DND-41 (cell line): ENCODE measurements around the gene MYH7.
"Not testable (repeated sequence)": the region's sequence is repeated elsewhere in the genome, so short reads cannot be mapped to it uniquely, and the experiment has no call there.

Experiments
- ATAC-seq: fragments of 200-7000 bp; cut with Tn5 transposase; 3 replicates; pipeline ENCODE4 v1.9.1; 2021; ENCODE audit warnings: low read depth; ENCODE audit not compliant: insufficient read depth
- DNase-seq: peaks from one replicate; pipeline ENCODE4 v3.0.0-alpha.2; 2020
- H2AFZ ChIP-seq: 2 replicates; pipeline ENCODE4 v1.6.0; 2012; ENCODE audit warnings: low read depth, low read length
- H3K27ac ChIP-seq: 2 replicates; pipeline ENCODE4 v1.5.1; 2012; ENCODE audit warnings: low read length, inconsistent platforms
- H3K27me3 ChIP-seq: fragments of 200-600 bp; sonication (generic); 2 replicates; pipeline ENCODE4 v1.6.0; 2012; ENCODE audit warnings: low read length, mild to moderate bottlenecking, inconsistent platforms; ENCODE audit not compliant: insufficient read depth, poor library complexity
- H3K36me3 ChIP-seq: 2 replicates; pipeline ENCODE4 v1.5.1; 2012; ENCODE audit warnings: low read length, inconsistent platforms; ENCODE audit not compliant: insufficient read depth
- H3K4me1 ChIP-seq: 2 replicates; pipeline ENCODE4 v1.5.1; 2012; ENCODE audit warnings: mild to moderate bottlenecking, low read length; ENCODE audit not compliant: insufficient read depth
- H3K4me2 ChIP-seq: 2 replicates; pipeline ENCODE4 v1.6.0; 2012; ENCODE audit warnings: mild to moderate bottlenecking, moderate library complexity, low read length, inconsistent platforms; ENCODE audit not compliant: insufficient read depth
- H3K4me3 ChIP-seq, 2 experiments: fragments of 200-600 bp in 1 of 2; shearing (Covaris generic) in 1 of 2; 2 replicates each; pipeline ENCODE4 v1.5.1; 2012 to 2016; ENCODE audit warnings: inconsistent platforms in 2 of 2, low read length in 2 of 2, mild to moderate bottlenecking in 2 of 2, low read depth in 1 of 2, moderate library complexity in 1 of 2
- H3K79me2 ChIP-seq: 2 replicates; pipeline ENCODE4 v1.6.0; 2012; ENCODE audit warnings: low read length, inconsistent platforms; ENCODE audit not compliant: insufficient read depth
- H3K9ac ChIP-seq: 2 replicates; pipeline ENCODE4 v1.6.0; 2012; ENCODE audit warnings: low read depth, mild to moderate bottlenecking, inconsistent platforms, low read length, moderate library complexity
- H3K9me3 ChIP-seq: 2 replicates; pipeline ENCODE4 v1.5.1; 2012; ENCODE audit warnings: low read length, moderate library complexity, mild to moderate bottlenecking, inconsistent platforms; ENCODE audit not compliant: insufficient read depth, severe bottlenecking
- H4K20me1 ChIP-seq: 2 replicates; pipeline ENCODE4 v1.6.0; 2012; ENCODE audit warnings: low read length; ENCODE audit not compliant: insufficient read depth
- CTCF ChIP-seq: IDR thresholded peaks from 2 replicates; pipeline ENCODE4 v1.5.1; 2012; ENCODE audit warnings: borderline replicate concordance, low read length, moderate library complexity, mild to moderate bottlenecking; ENCODE audit not compliant: poor library complexity, severe bottlenecking; ENCODE audit errors: extremely low read depth
- EZH2 ChIP-seq: IDR thresholded peaks from 3 replicates; pipeline ENCODE4 v1.6.1; 2012; ENCODE audit warnings: borderline replicate concordance, low read depth, mild to moderate bottlenecking, moderate library complexity, low read length, inconsistent platforms; ENCODE audit not compliant: severe bottlenecking

Gene MYH7

GRCh38 chr14:23388996-23389395 lies 46.5 kb downstream of the MYH7 start:
- ATAC-seq (no peak), DNase-seq (no peak)
- Histone ChIP-seq H3K4me3 (no peak overlapping the region), H4K20me1 (no peaks in the 10 kb centered on the region), H3K9ac (no peak overlapping the region), H2AFZ (no peak overlapping the region), H3K4me2 (no peak overlapping the region), H3K27me3 (peaks cover 6% of the 10 kb centered on the region), H3K9me3 (no peaks in the 10 kb centered on the region), H3K27ac (no peak overlapping the region), H3K79me2 (no peaks in the 10 kb centered on the region), H3K4me1 (no peaks in the 10 kb centered on the region), H3K36me3 (no peaks in the 10 kb centered on the region)
- TF ChIP-seq CTCF = no peak
- no peak for TF ChIP-seq EZH2

- no peak for DNase-seq
- no peaks in the 10 kb centered on the region for H3K36me3 ChIP-seq
- H3K4me2 ChIP-seq = no peak overlapping the region
- TF ChIP-seq CTCF = no peak
- TF ChIP-seq EZH2 = no peak
- H4K20me1 ChIP-seq = no peaks in the 10 kb centered on the region
- no peak overlapping the region for H3K27ac ChIP-seq
- H3K27me3 ChIP-seq = peaks cover 9% of the 10 kb centered on the region
- no peaks in the 10 kb centered on the region for H3K79me2 ChIP-seq
- H2AFZ ChIP-seq = no peak overlapping the region
- ATAC-seq = no peak
- no peaks in the 10 kb centered on the region for H3K4me1 ChIP-seq
- H3K9me3 ChIP-seq = no peaks in the 10 kb centered on the region
- H3K4me3 ChIP-seq = no peak overlapping the region
- H3K9ac ChIP-seq = no peak overlapping the region
Measured at GRCh38 chr14:23387916-23388882, 47.3 kb downstream of the MYH7 start.

- Histone ChIP-seq H2AFZ (no peak overlapping the region), H3K4me3 (no peak overlapping the region), H3K36me3 (no peaks in the 10 kb centered on the region), H3K27ac (no peak overlapping the region), H4K20me1 (0 out of 2 replicates have a peak, but pooled peaks cover 3% of the 10 kb centered on the region), H3K4me1 (no peaks in the 10 kb centered on the region), H3K79me2 (no peaks in the 10 kb centered on the region), H3K27me3 (peaks cover 17% of the 10 kb centered on the region), H3K9me3 (no peaks in the 10 kb centered on the region), H3K9ac (no peak overlapping the region), H3K4me2 (no peak overlapping the region)
- TF ChIP-seq CTCF = no peak
- no peak for TF ChIP-seq EZH2
- no peak for DNase-seq
- no peak for ATAC-seq
Measured at GRCh38 chr14:23386999-23387398, 48.5 kb downstream of the MYH7 start.

GRCh38 chr14:23386266-23386657 lies 49.2 kb downstream of the MYH7 start:
- not testable (repeated sequence) for DNase-seq, H3K4me3 ChIP-seq, H3K9me3 ChIP-seq, H2AFZ ChIP-seq, H3K4me1 ChIP-seq, H3K36me3 ChIP-seq, H3K27ac ChIP-seq, ATAC-seq, H3K4me2 ChIP-seq, H3K79me2 ChIP-seq, H4K20me1 ChIP-seq, H3K9ac ChIP-seq
- H3K27me3 ChIP-seq = peaks cover 15% of the 10 kb centered on the region
